GM12874 (cell line): ENCODE measurements around the gene SCIMP.
A peak's percentile ranks its signal among the peaks of the same experiment; 100 is the strongest.

Source experiments
- CTCF ChIP-seq: IDR thresholded peaks from 2 replicates; pipeline ENCODE4 v1.5.1; 2011; ENCODE audit warnings: low read depth, mild to moderate bottlenecking, control low read depth, low read length, moderate library complexity; ENCODE audit not compliant: insufficient read depth

SCIMP gene

GRCh38 chr17:5191541-5192417 is 42.9 kb downstream of the SCIMP start, which contains the start of gene ZNF594:
Gene ZNF594 (minus strand): TSS chr17:5191868. CDS start chr17:5184256, 7,612 bp downstream.
- peak; percentile 89 for TF ChIP-seq CTCF

GRCh38 chr17:5184288-5184687 is 50.4 kb downstream of the SCIMP start:
- no peak for TF ChIP-seq CTCF

- no peak for TF ChIP-seq CTCF
These were observed 51.3 kb downstream of the SCIMP start for GRCh38 chr17:5183410-5183793.

- no peak for TF ChIP-seq CTCF
These were observed 51.9 kb downstream of the SCIMP start for GRCh38 chr17:5182597-5183409.

- TF ChIP-seq CTCF = no peak
These were observed 53.0 kb downstream of the SCIMP start for GRCh38 chr17:5181509-5182305.

GRCh38 chr17:5179003-5179402 is 55.7 kb downstream of the SCIMP start:
- TF ChIP-seq CTCF = no peak

- TF ChIP-seq CTCF = no peak
These were observed 70.2 kb downstream of the SCIMP start for GRCh38 chr17:5164436-5164835.
